ENCODE measurements around the gene RNF227.

RNF227 gene

GRCh38 chr17:7951143-7951792 lies 35.2 kb upstream of the RNF227 start:
- no peak overlapping the region for H3K4me3 ChIP-seq (ENCODE audit: low read depth, low read length)
- no peak for DNase-seq (ENCODE audit: low read depth, low spot score)
- TF ChIP-seq CTCF (IDR thresholded peaks at IDR 0.05; ENCODE audit: low read depth, low read length) = no peak
- in situ Hi-C loops (cut with HindIII; ENCODE audit: low sequenced_read_pairs) = no loop called here

GRCh38 chr17:7950578-7950977 lies 34.5 kb upstream of the RNF227 start:
- no peak for TF ChIP-seq CTCF (IDR thresholded peaks at IDR 0.05; ENCODE audit: low read depth, low read length)
- H3K4me3 ChIP-seq (ENCODE audit: low read depth, low read length) = no peak overlapping the region
- no peak for DNase-seq (ENCODE audit: low read depth, low spot score)
- in situ Hi-C loops (cut with HindIII; ENCODE audit: low sequenced_read_pairs) = no loop called here

GRCh38 chr17:7947651-7948050 lies 31.6 kb upstream of the RNF227 start:
- no peak for TF ChIP-seq CTCF (IDR thresholded peaks at IDR 0.05; ENCODE audit: low read depth, low read length)
- in situ Hi-C loops (cut with HindIII; ENCODE audit: low sequenced_read_pairs) = no loop called here
- DNase-seq (ENCODE audit: low read depth, low spot score) = no peak
- H3K4me3 ChIP-seq (ENCODE audit: low read depth, low read length) = no peak overlapping the region

- in situ Hi-C loops (cut with HindIII; ENCODE audit: low sequenced_read_pairs) = no loop called here
- no peak for DNase-seq (ENCODE audit: low read depth, low spot score)
- H3K4me3 ChIP-seq (ENCODE audit: low read depth, low read length) = no peak overlapping the region
- TF ChIP-seq CTCF (IDR thresholded peaks at IDR 0.05; ENCODE audit: low read depth, low read length) = no peak
Observed at GRCh38 chr17:7946441-7946840, 30.4 kb upstream of the RNF227 start.

- no peak for DNase-seq (ENCODE audit: low read depth, low spot score)
- TF ChIP-seq CTCF (IDR thresholded peaks at IDR 0.05; ENCODE audit: low read depth, low read length) = no peak
- H3K4me3 ChIP-seq (ENCODE audit: low read depth, low read length) = no peak overlapping the region
- in situ Hi-C loops (cut with HindIII; ENCODE audit: low sequenced_read_pairs) = no loop called here
Observed at GRCh38 chr17:7945651-7946050, 29.6 kb upstream of the RNF227 start.

GRCh38 chr17:7944326-7944725 lies 28.2 kb upstream of the RNF227 start:
- no peak overlapping the region for H3K4me3 ChIP-seq (ENCODE audit: low read depth, low read length)
- in situ Hi-C loops (cut with HindIII; ENCODE audit: low sequenced_read_pairs) = no loop called here
- no peak for TF ChIP-seq CTCF (IDR thresholded peaks at IDR 0.05; ENCODE audit: low read depth, low read length)
- DNase-seq (ENCODE audit: low read depth, low spot score) = no peak
